Thymus (tissue), 11 donors: ENCODE measurements around the gene UNC5C. TPM values are rescaled to one million over a fixed set of nuclear protein-coding genes. Genes with fewer than 3 reads are reported as not detected.

ENCODE experiments used
- DNase-seq, 9 donors: peaks; one replicate each; pipeline ENCODE4 v3.0.0-alpha.2; 2013; ENCODE audit warnings: low spot score in 9 of 9, low read depth in 6 of 9, missing footprints in 1 of 9
- H3K27ac ChIP-seq, 2 donors: one replicate each; pipeline ENCODE4 v1.5.1; 2013; ENCODE audit warnings: control low read depth in 1 of 2, low read depth in 1 of 2, low read length in 1 of 2, mild to moderate bottlenecking in 1 of 2, moderate library complexity in 1 of 2
- H3K27me3 ChIP-seq, 2 donors: one replicate each; pipeline ENCODE4 v1.5.1; 2013; ENCODE audit warnings: low read length in 1 of 2; ENCODE audit not compliant: control insufficient read depth in 2 of 2, insufficient read depth in 1 of 2
- H3K36me3 ChIP-seq, 2 donors: one replicate each; pipeline ENCODE4 v1.5.1; 2013; ENCODE audit warnings: low read length in 1 of 2, mild to moderate bottlenecking in 1 of 2, moderate library complexity in 1 of 2; ENCODE audit not compliant: control insufficient read depth in 2 of 2, insufficient read depth in 2 of 2
- H3K4me1 ChIP-seq, 2 donors: one replicate each; pipeline ENCODE4 v1.5.1; 2013; ENCODE audit warnings: low read length in 2 of 2; ENCODE audit not compliant: control insufficient read depth in 2 of 2, insufficient read depth in 2 of 2
- H3K4me3 ChIP-seq, 2 donors: one replicate each; pipeline ENCODE4 v1.5.1; 2013; ENCODE audit warnings: low read length in 2 of 2, control low read depth in 1 of 2, mild to moderate bottlenecking in 1 of 2
- H3K9me3 ChIP-seq, 2 donors: one replicate each; pipeline ENCODE4 v1.5.1; 2013; ENCODE audit warnings: low read length in 1 of 2, mild to moderate bottlenecking in 1 of 2; ENCODE audit not compliant: control insufficient read depth in 2 of 2, insufficient read depth in 1 of 2
- WGBS: extraction: QIAGEN DNeasy Blood & Tissue Kit; methylation state at CpG from one replicate; pipeline ENCODE4 v1.1.7; 2013; 5-methylcytosine and 5-hydroxymethylcytosine counted together
- polyA plus RNA-seq: library from polyadenylated mRNA; stranded (reverse); fragments of 200-250 nt; gene quantifications from one replicate; pipeline ENCODE4 v1.2.3, GENCODE V29; 2013
- total RNA-seq: library from RNA; stranded (reverse); fragments of 120-200 nt; gene quantifications from one replicate; pipeline ENCODE4 v1.2.4, GENCODE V29; 2013
- donor health status: healthy.

The UNC5C gene
- total and polyA plus RNA-seq, 2 donors = 0.98 to 1.8 TPM

DNA sequence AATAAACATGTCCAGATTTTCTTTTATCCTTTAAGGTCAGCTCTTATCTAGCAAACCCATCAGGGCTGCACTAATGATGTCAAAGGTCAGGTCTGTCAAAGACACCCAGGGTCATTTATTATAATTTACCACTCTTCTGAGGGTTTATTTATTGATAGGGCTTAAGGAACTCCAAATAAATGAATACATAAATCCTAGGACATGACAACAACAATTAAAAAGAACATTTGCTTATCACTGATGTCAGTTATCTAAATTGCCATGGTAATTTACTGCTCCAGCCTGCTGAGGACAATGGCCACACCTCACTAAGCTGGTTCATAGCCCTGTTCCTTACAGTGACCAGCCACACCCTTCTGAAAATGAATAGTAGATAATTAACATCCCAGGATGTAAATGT lies 317.1 kb downstream of the UNC5C start:
- DNase-seq = no peak
- Histone ChIP-seq H3K4me1 (no peaks in the 10 kb centered on the region), H3K9me3 (no peaks in the 10 kb centered on the region), H3K36me3 (no peaks in the 10 kb centered on the region), H3K4me3 (no peak overlapping the region), H3K27ac (no peak overlapping the region), H3K27me3 (no peaks in the 10 kb centered on the region)

DNA sequence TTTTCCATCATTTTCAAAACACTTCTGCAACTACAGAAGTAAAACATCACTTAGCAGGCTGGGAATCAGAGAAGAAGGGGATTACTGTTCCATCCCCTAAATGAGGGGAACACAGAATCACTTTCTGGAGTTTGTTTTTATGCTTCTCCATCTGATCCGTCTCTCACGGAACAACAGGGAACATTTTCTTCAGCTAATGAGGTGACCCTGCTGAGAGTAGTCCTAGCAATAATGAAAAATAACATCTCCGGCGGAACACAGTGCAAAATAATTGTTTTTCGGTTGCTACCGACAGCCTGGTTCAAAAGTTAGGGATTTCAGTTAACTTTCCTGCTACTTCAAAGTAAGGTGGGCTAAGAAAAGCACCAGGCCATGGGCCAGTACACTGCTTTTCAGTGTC lies 322.9 kb downstream of the UNC5C start:
- no peak for DNase-seq
- Histone ChIP-seq H3K36me3 (no peaks in the 10 kb centered on the region), H3K27ac (no peak overlapping the region), H3K9me3 (no peaks in the 10 kb centered on the region), H3K4me3 (no peak overlapping the region), H3K27me3 (no peaks in the 10 kb centered on the region), H3K4me1 (no peaks in the 10 kb centered on the region)
- WGBS = 99% methylated on average over 6 of the region's 6 CpGs

DNA sequence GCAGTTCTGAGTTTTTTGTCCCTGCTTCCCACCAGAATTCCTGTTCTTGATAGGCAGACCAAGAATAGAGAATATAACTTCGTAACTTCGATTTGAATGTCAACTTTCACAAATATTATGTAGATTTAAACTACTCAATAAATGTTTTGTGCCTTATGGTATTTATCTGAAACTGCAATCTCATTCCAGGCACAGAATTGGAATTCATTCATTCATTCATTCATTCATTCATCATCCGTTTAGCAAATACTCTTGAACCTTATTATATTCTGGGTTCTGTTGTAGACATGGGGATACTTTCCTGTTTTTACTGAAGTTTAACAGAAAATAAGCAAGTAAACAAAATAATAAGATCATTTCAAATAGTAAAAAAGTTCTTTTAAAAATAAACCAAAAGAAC lies 324.4 kb downstream of the UNC5C start:
- H3K27me3 ChIP-seq = no peaks in the 10 kb centered on the region
- H3K4me1 ChIP-seq = no peaks in the 10 kb centered on the region
- WGBS = 98% methylated on average over 3 of the region's 3 CpGs
- DNase-seq = no peak
- no peaks in the 10 kb centered on the region for H3K36me3 ChIP-seq
- no peaks in the 10 kb centered on the region for H3K9me3 ChIP-seq
- no peak overlapping the region for H3K4me3 ChIP-seq
- no peak overlapping the region for H3K27ac ChIP-seq

DNA sequence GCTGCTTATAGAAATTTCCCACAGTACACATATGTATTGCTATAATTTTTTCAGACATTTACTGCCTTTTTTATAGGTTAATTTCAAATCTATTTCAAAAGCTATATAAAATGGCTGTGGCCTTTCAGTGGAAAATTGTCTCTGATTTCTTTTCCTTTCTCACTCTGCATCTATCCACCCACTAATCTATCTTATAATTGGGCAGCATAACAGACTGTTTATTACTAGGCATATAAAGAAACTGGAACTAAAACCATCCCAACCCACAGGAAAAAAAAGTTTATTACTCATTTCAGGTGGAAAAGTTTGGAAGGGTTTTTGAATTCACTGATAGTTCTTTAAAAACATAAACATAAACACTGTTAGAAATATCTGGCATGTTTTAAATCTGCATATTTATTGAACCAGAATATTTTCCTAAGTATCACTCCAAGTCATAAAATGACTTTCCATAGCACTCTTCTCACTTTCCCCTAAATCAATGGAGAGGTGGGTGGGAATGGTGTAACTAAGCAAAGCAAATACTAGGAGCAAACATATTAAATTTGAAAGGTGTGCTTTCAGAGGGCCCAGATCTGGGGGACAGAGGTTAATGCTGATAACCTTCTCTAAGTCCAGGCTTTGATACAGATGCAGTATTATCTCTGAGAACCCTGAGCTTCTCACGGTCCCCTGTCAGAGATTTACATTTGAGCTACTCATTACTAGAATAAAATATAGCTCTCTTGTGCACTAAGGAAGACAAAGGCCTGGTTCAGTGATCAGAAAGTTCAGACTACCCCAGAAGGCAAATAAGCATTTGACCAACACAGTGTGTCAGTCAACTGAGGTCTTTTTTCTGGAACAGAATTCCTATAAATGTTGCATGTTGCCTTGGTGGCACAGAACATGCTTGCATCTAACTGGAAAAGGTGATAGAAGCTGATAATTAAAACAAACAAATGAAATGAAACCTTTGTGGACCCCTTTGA lies 328.3 kb downstream of the UNC5C start:
- Histone ChIP-seq H3K36me3 (no peaks in the 10 kb centered on the region), H3K4me3 (no peak overlapping the region), H3K27me3 (no peaks in the 10 kb centered on the region), H3K9me3 (no peaks in the 10 kb centered on the region), H3K27ac (no peak overlapping the region), H3K4me1 (no peaks in the 10 kb centered on the region)
- DNase-seq = no peak
- WGBS = 100% methylated on average over 1 of the region's 1 CpG

DNA sequence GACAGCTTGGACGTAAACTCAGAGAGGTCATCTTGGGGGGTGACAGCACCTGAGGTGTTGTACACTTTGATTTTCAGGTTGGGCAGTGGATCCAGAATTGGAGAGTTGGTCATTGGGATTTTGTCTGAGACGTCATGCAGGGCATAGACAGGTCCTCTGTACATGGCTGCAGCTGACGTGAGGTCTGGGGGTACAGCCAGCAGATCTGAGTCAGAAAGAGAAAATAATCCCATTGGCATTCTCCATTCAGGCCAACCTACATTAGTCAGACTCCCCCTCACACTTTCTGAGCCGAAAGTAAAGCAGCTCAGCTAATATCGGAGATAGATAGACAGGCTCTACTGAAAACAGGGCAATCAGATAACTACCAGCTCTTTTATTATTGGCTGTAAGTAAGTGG lies 329.7 kb downstream of the UNC5C start:
- Histone ChIP-seq H3K27ac (no peak overlapping the region), H3K36me3 (no peaks in the 10 kb centered on the region), H3K27me3 (no peaks in the 10 kb centered on the region), H3K9me3 (no peaks in the 10 kb centered on the region), H3K4me3 (no peak overlapping the region), H3K4me1 (no peaks in the 10 kb centered on the region)
- no peak for DNase-seq
- 97% methylated on average over 5 of the region's 5 CpGs for WGBS

DNA sequence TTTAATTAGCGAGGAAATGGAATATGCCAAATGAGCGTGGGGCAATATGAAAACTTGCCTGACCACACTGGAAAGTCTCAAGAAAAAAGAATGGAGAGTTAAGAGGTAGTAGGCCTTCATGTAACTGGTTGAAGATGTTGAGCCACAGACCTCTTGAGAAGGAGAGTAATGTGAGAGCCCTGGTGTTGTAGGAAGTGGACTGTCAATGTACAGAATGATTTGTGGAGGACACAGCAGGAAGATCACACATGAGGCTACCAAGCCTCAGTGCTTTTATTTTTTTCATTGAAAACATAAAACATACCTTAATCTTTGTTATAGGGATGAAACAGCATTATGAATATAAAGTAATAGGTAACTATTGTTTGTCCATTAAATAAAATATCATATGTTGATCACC lies 331.6 kb downstream of the UNC5C start:
- no peak overlapping the region for H3K27ac ChIP-seq

DNA sequence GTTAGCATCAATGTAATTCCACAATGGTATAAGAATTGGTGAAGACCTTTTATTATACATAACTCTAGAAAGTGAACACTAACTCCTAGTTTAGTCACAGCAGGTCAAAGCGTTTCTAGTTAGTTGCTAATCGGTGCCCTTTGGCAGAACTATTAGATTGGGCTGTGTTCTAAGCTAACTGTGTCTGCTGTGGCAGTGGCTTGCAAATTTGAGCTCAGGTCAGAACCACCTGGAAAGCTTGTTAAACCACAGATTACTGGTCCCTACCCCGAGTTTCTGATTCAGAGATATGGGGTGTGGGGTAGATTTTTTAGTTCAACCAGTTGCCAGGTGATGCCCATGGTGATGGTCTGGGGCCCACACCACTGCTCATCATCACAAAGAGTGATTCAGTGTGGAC lies 332.1 kb downstream of the UNC5C start:
- WGBS = 79% methylated on average over 3 of the region's 3 CpGs
- Histone ChIP-seq H3K4me1 (no peaks in the 10 kb centered on the region), H3K27me3 (no peaks in the 10 kb centered on the region), H3K9me3 (no peaks in the 10 kb centered on the region), H3K36me3 (no peaks in the 10 kb centered on the region), H3K4me3 (no peak overlapping the region), H3K27ac (no peak overlapping the region)
- no peak for DNase-seq

More for the DNA sequence above, 331.6 kb downstream of the UNC5C start:
- Histone ChIP-seq H3K9me3 (no peaks in the 10 kb centered on the region), H3K36me3 (no peaks in the 10 kb centered on the region), H3K4me1 (no peaks in the 10 kb centered on the region), H3K4me3 (no peak overlapping the region), H3K27me3 (no peaks in the 10 kb centered on the region)
- no peak for DNase-seq
- WGBS = 94% methylated on average over 2 of the region's 2 CpGs

DNA sequence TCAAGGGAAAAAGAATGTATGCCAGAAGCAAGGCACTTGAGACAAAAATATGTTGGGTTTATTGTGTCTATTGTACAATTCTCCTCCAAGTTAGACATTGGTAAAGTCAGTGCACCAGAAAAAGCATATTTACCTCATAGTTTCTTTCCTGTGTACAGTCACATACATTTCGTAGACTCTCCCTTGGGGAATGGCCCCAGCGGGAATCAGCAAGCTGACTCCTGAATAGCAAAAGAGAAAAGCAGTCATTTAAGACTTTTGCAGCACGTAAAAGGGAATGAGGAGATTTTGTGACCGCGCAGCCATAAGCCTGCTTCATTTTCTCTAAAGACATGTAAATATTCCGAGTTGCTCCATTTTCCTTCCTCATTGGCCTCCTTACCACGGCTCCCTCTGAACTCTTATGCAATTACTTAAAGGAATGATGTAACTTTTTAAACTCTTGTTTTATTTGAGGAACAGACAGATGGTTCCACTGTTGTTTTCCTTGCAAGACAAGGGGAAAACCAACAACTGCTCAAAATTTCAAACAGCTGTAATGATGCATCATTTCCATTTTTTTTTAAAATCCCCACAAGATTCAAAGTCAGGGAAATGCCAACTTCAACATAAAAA lies 332.7 kb downstream of the UNC5C start:
- WGBS = 95% methylated on average over 7 of the region's 7 CpGs
- H3K4me3 ChIP-seq = no peak overlapping the region
- no peaks in the 10 kb centered on the region for H3K4me1 ChIP-seq
- no peak overlapping the region for H3K27ac ChIP-seq
- no peak for DNase-seq
- no peaks in the 10 kb centered on the region for H3K9me3 ChIP-seq
- no peaks in the 10 kb centered on the region for H3K27me3 ChIP-seq
- no peaks in the 10 kb centered on the region for H3K36me3 ChIP-seq

DNA sequence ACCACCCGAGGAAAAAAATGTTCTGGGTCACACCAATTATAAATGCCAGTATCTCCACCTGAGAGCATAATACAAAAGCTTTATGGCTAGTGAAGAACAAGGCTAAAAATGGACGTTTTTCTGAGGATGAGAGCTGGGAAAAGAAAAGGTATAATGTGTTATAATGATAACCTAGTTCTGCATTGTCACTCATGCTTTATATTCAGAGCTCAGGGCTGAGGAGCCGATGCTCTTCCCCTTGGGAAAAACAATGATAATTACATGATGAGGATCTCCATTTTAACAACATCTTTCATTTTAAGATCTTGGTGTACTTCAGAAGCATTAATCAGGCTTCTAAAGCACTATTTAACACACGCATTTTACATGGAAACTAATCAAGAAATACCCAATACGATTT lies 333.7 kb downstream of the UNC5C start:
- no peak for DNase-seq
- H3K9me3 ChIP-seq = no peaks in the 10 kb centered on the region
- H3K36me3 ChIP-seq = no peaks in the 10 kb centered on the region
- whole genome bisulfite sequencing = 93% methylated on average over 5 of the region's 5 CpGs
- no peak overlapping the region for H3K27ac ChIP-seq
- H3K27me3 ChIP-seq = no peaks in the 10 kb centered on the region
- no peaks in the 10 kb centered on the region for H3K4me1 ChIP-seq
- H3K4me3 ChIP-seq = no peak overlapping the region
